Gastroesophageal sphincter (tissue), 4 donors: ENCODE results near the gene BROX. TPM values are rescaled to one million over a fixed set of nuclear protein-coding genes. Genes with fewer than 3 reads are reported as not detected.

ENCODE experiments used
- ATAC-seq: fragments of 150-250 bp; one replicate; pipeline ENCODE4 v1.9.1; 2016; ENCODE audit warnings: mild to moderate bottlenecking, moderate library complexity
- H3K27ac ChIP-seq, 4 donors: fragments of 200-600 bp; sonication (generic) in 3 of 4; 1 replicate in 3 of 4; 2 replicates in 1 of 4; pipeline ENCODE4 v1.5.1; 2016 to 2019
- H3K27me3 ChIP-seq: fragments of 200-600 bp; sonication (generic); one replicate; pipeline ENCODE4 v1.5.1; 2019
- H3K36me3 ChIP-seq, 2 donors: fragments of 200-600 bp; sonication (generic); one replicate each; pipeline ENCODE4 v1.5.1; 2019; ENCODE audit warnings: control low read depth in 1 of 2
- H3K4me1 ChIP-seq, 3 donors: fragments of 200-600 bp; sonication (generic); 1 replicate in 2 of 3; 2 replicates in 1 of 3; pipeline ENCODE4 v1.5.1; 2016 to 2019; ENCODE audit warnings: control low read depth in 2 of 3
- H3K4me3 ChIP-seq, 2 donors: fragments of 200-600 bp; sonication (generic); one replicate each; pipeline ENCODE4 v1.5.1; 2019; ENCODE audit warnings: mild to moderate bottlenecking in 1 of 2, moderate library complexity in 1 of 2
- H3K9me3 ChIP-seq, 3 donors: fragments of 200-600 bp; sonication (generic); one replicate each; pipeline ENCODE4 v1.5.1; 2017 to 2019; ENCODE audit warnings: control low read depth in 2 of 3
- EP300 ChIP-seq: sonication (generic); formaldehyde crosslinking; IDR thresholded peaks from one replicate; pipeline ENCODE4 v1.6.1; 2017; ENCODE audit warnings: antibody characterized with exemption, mild to moderate bottlenecking
- POLR2A ChIP-seq, 2 donors: fragments of 450-650 bp; IDR thresholded peaks; one replicate each; pipeline ENCODE4 v1.6.1; 2017; ENCODE audit warnings: antibody characterized with exemption in 2 of 2, mild to moderate bottlenecking in 2 of 2, moderate library complexity in 1 of 2
- POLR2AphosphoS5 ChIP-seq: sonication (generic); formaldehyde crosslinking; IDR thresholded peaks from one replicate; pipeline ENCODE4 v1.6.1; 2017; ENCODE audit warnings: antibody characterized with exemption
- WGBS, 2 donors: methylation state at CpG; one replicate each; pipeline ENCODE4 v1.1.5; 2018; ENCODE audit warnings: low coverage in 1 of 2; 5-methylcytosine and 5-hydroxymethylcytosine counted together
- total RNA-seq, 4 donors: library from RNA; depleted of rRNA; stranded (reverse); fragments of >200 nt; gene quantifications; one replicate each; pipeline ENCODE4 v1.1.0, GENCODE V29; 2016
- TF ChIP-seq, protein P1 (sequence below), 4 experiments: fragments of 200-600 bp in 2 of 4; fragments of 450-650 bp in 2 of 4; sonication (generic) in 1 of 4; IDR thresholded peaks; one replicate each; pipeline ENCODE4 v1.5.1; 2017 to 2019; ENCODE audit warnings: antibody characterized with exemption in 4 of 4, mild to moderate bottlenecking in 2 of 4, moderate library complexity in 2 of 4

Gene BROX
- total RNA-seq, 4 donors from 2014 or later, result 41.3 to 111 (median 63.2) TPM

DNA sequence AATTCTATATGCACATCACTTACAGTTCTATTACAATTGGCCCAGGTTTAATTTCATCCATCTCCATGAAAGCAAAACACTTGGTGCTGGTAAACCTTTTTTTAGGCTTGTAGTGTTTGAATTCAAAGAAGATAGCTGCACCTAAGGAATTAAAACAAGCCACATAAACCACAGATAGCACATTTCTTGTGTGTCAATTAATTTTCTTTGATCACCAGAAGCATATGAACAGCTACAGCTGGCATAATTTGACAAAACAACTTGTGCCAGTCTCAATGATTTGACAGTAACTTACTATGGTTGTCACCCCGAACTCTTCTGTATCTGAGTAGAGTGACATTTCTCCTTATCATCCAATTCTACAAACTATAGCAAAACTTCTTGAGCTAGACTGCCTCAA lies 42.3 kb upstream of the BROX start:
- Histone ChIP-seq H3K4me1 (peaks cover 0 to 22% (median 0%) of the 10 kb centered on the region in 3 donors), H3K4me3 (no peak overlapping the region), H3K36me3 (peaks cover 8 to 74% of the 10 kb centered on the region in 2 donors), H3K27me3 (no peaks in the 10 kb centered on the region), H3K27ac (peak overlapping the region in 2 of 4 donors; percentile 5 to 44), H3K9me3 (no peaks in the 10 kb centered on the region)
- WGBS, 2 donors, result 77 to 100% methylated on average over 1 of the region's 1 CpG
- ATAC-seq, result no peak
- TF ChIP-seq EP300, result no peak
- TF ChIP-seq, protein P1, sequence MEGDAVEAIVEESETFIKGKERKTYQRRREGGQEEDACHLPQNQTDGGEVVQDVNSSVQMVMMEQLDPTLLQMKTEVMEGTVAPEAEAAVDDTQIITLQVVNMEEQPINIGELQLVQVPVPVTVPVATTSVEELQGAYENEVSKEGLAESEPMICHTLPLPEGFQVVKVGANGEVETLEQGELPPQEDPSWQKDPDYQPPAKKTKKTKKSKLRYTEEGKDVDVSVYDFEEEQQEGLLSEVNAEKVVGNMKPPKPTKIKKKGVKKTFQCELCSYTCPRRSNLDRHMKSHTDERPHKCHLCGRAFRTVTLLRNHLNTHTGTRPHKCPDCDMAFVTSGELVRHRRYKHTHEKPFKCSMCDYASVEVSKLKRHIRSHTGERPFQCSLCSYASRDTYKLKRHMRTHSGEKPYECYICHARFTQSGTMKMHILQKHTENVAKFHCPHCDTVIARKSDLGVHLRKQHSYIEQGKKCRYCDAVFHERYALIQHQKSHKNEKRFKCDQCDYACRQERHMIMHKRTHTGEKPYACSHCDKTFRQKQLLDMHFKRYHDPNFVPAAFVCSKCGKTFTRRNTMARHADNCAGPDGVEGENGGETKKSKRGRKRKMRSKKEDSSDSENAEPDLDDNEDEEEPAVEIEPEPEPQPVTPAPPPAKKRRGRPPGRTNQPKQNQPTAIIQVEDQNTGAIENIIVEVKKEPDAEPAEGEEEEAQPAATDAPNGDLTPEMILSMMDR (IDR thresholded peaks at IDR 0.05), result no peak
- no peak for TF ChIP-seq POLR2AphosphoS5

DNA sequence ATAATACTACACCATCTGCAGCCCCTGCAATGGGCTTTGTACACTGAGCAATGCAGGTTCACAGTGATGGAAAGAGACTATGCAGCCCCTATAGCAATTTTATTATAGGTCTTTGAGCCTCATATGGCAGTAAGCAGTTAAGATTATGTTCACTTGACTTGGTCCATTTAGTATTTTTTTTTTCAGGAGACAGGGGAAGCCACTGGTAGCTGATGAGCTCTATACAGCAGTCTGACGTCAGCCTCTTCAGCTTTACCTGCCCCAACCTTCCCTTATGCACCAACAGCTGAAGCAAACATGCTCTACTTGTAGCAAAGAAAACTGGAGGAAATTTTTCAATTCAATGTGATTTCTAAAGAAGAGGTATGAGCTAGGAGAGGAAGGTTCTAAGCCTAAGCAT lies 32.3 kb upstream of the BROX start:
- TF ChIP-seq EP300 (no peak), POLR2A (IDR thresholded peaks at IDR 0.05) (no peak), POLR2AphosphoS5 (no peak)
- TF ChIP-seq, protein P1 (IDR thresholded peaks at IDR 0.05), result no peak
- H3K27me3 ChIP-seq, result no peaks in the 10 kb centered on the region
- no peak for ATAC-seq
- H3K4me3 ChIP-seq, result no peak overlapping the region
- H3K9me3 ChIP-seq, result no peaks in the 10 kb centered on the region
- 60% methylated on average over 1 of the region's 1 CpG; no CpG with 5 or more reads in 1 of the 2 donors for WGBS, 2 donors
- H3K36me3 ChIP-seq, result peaks cover 5 to 55% of the 10 kb centered on the region in 2 donors
- no peak overlapping the region for H3K27ac ChIP-seq
- no peaks in the 10 kb centered on the region for H3K4me1 ChIP-seq

- Histone ChIP-seq H3K27ac (no peak overlapping the region), H3K9me3 (no peaks in the 10 kb centered on the region), H3K4me1 (no peaks in the 10 kb centered on the region), H3K36me3 (peaks cover 5 to 51% of the 10 kb centered on the region in 2 donors), H3K4me3 (no peak overlapping the region), H3K27me3 (no peaks in the 10 kb centered on the region)
- no peak for TF ChIP-seq POLR2AphosphoS5
- no peak for TF ChIP-seq EP300
- TF ChIP-seq POLR2A (IDR thresholded peaks at IDR 0.05), result no peak
- TF ChIP-seq, protein P1 (IDR thresholded peaks at IDR 0.05), result no peak
- WGBS, 2 donors, result 92% methylated on average over 1 of the region's 1 CpG; no CpG with 5 or more reads in 1 of the 2 donors
- ATAC-seq, result no peak
Observed at GRCh38 chr1:222691016-222691415, 21.3 kb upstream of the BROX start.

- TF ChIP-seq EP300 (no peak), POLR2A (IDR thresholded peaks at IDR 0.05) (no peak), POLR2AphosphoS5 (no peak)
- no peak overlapping the region for H3K27ac ChIP-seq
- 64 to 89% methylated on average over 2 to 5 of the region's 5 CpGs for WGBS, 2 donors
- ATAC-seq, result no peak
- H3K27me3 ChIP-seq, result no peaks in the 10 kb centered on the region
- H3K36me3 ChIP-seq, result peaks cover 0 to 34% of the 10 kb centered on the region in 2 donors
- peaks cover 0 to 6% (median 0%) of the 10 kb centered on the region in 3 donors for H3K4me1 ChIP-seq
- H3K4me3 ChIP-seq, result no peak overlapping the region
- no peaks in the 10 kb centered on the region for H3K9me3 ChIP-seq
Observed at GRCh38 chr1:222694927-222695326, 17.4 kb upstream of the BROX start.

DNA sequence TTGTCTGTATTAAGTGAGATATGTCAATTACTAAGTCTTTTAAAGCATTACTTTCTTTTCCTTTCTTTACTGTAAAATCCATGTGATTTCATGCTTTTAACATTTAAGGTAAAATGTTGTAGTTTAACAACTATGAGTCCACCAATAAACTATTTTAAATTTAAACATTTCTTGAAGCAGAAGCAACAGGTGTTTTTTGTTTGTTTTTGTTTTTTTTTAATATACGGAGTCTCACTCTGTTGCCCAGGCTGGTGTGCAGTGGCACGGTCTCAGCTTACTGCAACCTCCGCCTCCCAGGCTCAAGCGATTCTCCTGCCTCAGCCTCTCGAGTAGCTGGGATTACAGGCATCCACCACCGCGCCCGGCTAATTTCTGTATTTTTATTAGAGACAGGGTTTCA lies 15.6 kb upstream of the BROX start:
- TF ChIP-seq POLR2AphosphoS5 (no peak), POLR2A (IDR thresholded peaks at IDR 0.05) (no peak), EP300 (no peak)
- TF ChIP-seq, protein P1 (IDR thresholded peaks at IDR 0.05), result no peak
- H3K4me1 ChIP-seq, result peaks cover 0 to 6% (median 0%) of the 10 kb centered on the region in 3 donors
- no peak overlapping the region for H3K4me3 ChIP-seq
- WGBS, 2 donors, result 94 to 100% methylated on average over 2 to 4 of the region's 8 CpGs
- H3K36me3 ChIP-seq, result peaks cover under 1 to 52% of the 10 kb centered on the region in 2 donors
- H3K27ac ChIP-seq, result no peak overlapping the region
- no peaks in the 10 kb centered on the region for H3K9me3 ChIP-seq
- H3K27me3 ChIP-seq, result no peaks in the 10 kb centered on the region
- ATAC-seq, result no peak
